Activated CD8-positive, alpha-beta T cell treated with anti-CD3 and anti-CD28 coated beads, Interleukin-2, amount 10 ng/mL, durations not matched to agents 7 days and 5 days (primary cell): ENCODE data around the gene SSC5D. TPM values are rescaled to one million over a fixed set of nuclear protein-coding genes. Genes with fewer than 3 reads are reported as not detected.
A peak's percentile ranks its signal among the peaks of the same experiment; 100 is the strongest.

Experiments used
- ATAC-seq: fragments of 150-1000 bp; cut with Tn5 transposase; one replicate; pipeline ENCODE4 v1.10.0; 2021; ENCODE audit warnings: moderate library complexity
- CTCF ChIA-PET: fragments of 350-600 bp; sonication (Branson Sonifier 250); formaldehyde crosslinking; loops from one replicate; lab custom pipeline; 2021; ENCODE audit warnings: antibody characterized with exemption; lab: Charles Lee
- POLR2A ChIA-PET: fragments of 350-600 bp; sonication (Branson Sonifier 250); formaldehyde crosslinking; loops from one replicate; lab custom pipeline; 2021; ENCODE audit warnings: antibody characterized with exemption; lab: Charles Lee
- DNase-seq: peaks from one replicate; pipeline ENCODE4 v3.0.0-alpha.2; 2020
- H3K27ac Mint-ChIP-seq: one replicate; pipeline ENCODE4 v1.8.0; 2021; ENCODE audit warnings: mild to moderate bottlenecking, mixed read lengths
- H3K27me3 Mint-ChIP-seq: one replicate; pipeline ENCODE4 v1.8.0; 2021; ENCODE audit warnings: low read depth, mixed read lengths
- H3K36me3 Mint-ChIP-seq: one replicate; pipeline ENCODE4 v1.8.0; 2021; ENCODE audit warnings: low read depth, mixed read lengths
- H3K4me1 Mint-ChIP-seq: one replicate; pipeline ENCODE4 v1.8.0; 2021; ENCODE audit warnings: low read depth, mixed read lengths
- H3K4me3 Mint-ChIP-seq: one replicate; pipeline ENCODE4 v1.8.0; 2021; ENCODE audit warnings: mild to moderate bottlenecking, mixed read lengths
- H3K9me3 Mint-ChIP-seq: one replicate; pipeline ENCODE4 v1.8.0; 2022; ENCODE audit warnings: mixed read lengths; ENCODE audit not compliant: insufficient read depth
- total RNA-seq, 2 experiments: library from RNA; stranded (reverse); gene quantifications; one replicate each; pipeline ENCODE4 v1.2.3, GENCODE V29; 2021

SSC5D gene
- total RNA-seq, 2 experiments from 2014 or later = 0.50 to 0.55 TPM

- no peaks in the 10 kb centered on the region for H3K9me3 Mint-ChIP-seq
- ATAC-seq = no peak
- H3K36me3 Mint-ChIP-seq = peaks cover 2% of the 10 kb centered on the region
- H3K4me3 Mint-ChIP-seq = peak overlapping the region; percentile 91
- peaks cover 45% of the 10 kb centered on the region for H3K4me1 Mint-ChIP-seq
- DNase-seq = no peak
- no peaks in the 10 kb centered on the region for H3K27me3 Mint-ChIP-seq
- ChIA-PET CTCF (interaction anchor here (6.1 kb wide), 1 partner anchor 26 kb away, joined by 48 read pairs; no protein-coding TSS in a partner anchor), POLR2A (no interaction called here)
- peak overlapping the region; percentile 21 for H3K27ac Mint-ChIP-seq
Measured at GRCh38 chr19:55477905-55478304, 10.3 kb upstream of the SSC5D start.

GRCh38 chr19:55478364-55478763, 9.9 kb upstream of the SSC5D start:
- ATAC-seq = no peak
- ChIA-PET POLR2A (no interaction called here), CTCF (interaction anchor here (1.7 to 6.1 kb wide), 2 partner anchors 11 to 26 kb away, joined by 8 to 48 read pairs; no protein-coding TSS in a partner anchor)

DNA sequence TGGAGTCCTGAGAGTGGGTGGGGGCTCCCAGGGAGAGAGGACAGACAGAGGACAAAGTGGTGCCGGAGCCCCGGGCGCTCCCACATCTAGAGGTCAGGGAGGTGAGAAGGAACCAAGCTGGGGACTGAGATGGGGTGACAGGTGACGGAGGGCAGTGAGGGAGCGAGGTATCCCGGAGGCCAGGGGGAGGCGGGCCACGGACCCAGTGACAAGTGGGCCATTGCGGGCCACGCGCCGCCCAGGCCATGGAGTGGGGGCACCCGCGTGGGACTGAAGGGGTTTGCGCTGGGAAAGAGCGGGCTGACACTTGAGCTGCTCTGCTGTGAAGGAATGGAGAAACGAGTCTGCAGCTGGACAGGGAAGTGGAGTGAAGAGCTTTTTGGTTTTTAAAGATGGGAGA, 9.2 kb upstream of the SSC5D start:
- ATAC-seq = no peak
- POLR2A ChIA-PET = no interaction called here
- Mint-ChIP-seq H3K27ac (no peak overlapping the region), H3K9me3 (no peaks in the 10 kb centered on the region), H3K4me3 (no peak overlapping the region), H3K27me3 (no peaks in the 10 kb centered on the region), H3K36me3 (peaks cover 2% of the 10 kb centered on the region), H3K4me1 (peaks cover 45% of the 10 kb centered on the region)
- DNase-seq = no peak
- CTCF ChIA-PET = interaction anchor here (1.7 kb wide), 1 partner anchor 12 kb away, joined by 8 read pairs; no protein-coding TSS in a partner anchor

More at GRCh38 chr19:55478364-55478763, 9.9 kb upstream of the SSC5D start:
- peaks cover 2% of the 10 kb centered on the region for H3K36me3 Mint-ChIP-seq
- no peaks in the 10 kb centered on the region for H3K9me3 Mint-ChIP-seq
- H3K4me3 Mint-ChIP-seq = peak overlapping the region; percentile 91
- H3K27me3 Mint-ChIP-seq = no peaks in the 10 kb centered on the region
- no peak overlapping the region for H3K27ac Mint-ChIP-seq
- no peak for DNase-seq
- H3K4me1 Mint-ChIP-seq = peaks cover 45% of the 10 kb centered on the region

- Mint-ChIP-seq H3K9me3 (no peaks in the 10 kb centered on the region), H3K4me3 (no peak overlapping the region), H3K27me3 (no peaks in the 10 kb centered on the region), H3K36me3 (peaks cover 2% of the 10 kb centered on the region), H3K27ac (peak overlapping the region; percentile 27), H3K4me1 (peaks cover 43% of the 10 kb centered on the region)
- CTCF ChIA-PET = interaction anchor here (1.7 kb wide), 1 partner anchor 12 kb away, joined by 8 read pairs; no protein-coding TSS in a partner anchor
- POLR2A ChIA-PET = no interaction called here
- no peak for DNase-seq
- ATAC-seq = no peak
Measured at GRCh38 chr19:55479451-55480230, 8.6 kb upstream of the SSC5D start.

- POLR2A ChIA-PET = no interaction called here
- no peak overlapping the region for H3K27ac Mint-ChIP-seq
- peaks cover 34% of the 10 kb centered on the region for H3K4me1 Mint-ChIP-seq
- DNase-seq = no peak
- CTCF ChIA-PET = no interaction called here
- no peak for ATAC-seq
- H3K4me3 Mint-ChIP-seq = no peak overlapping the region
- H3K9me3 Mint-ChIP-seq = no peaks in the 10 kb centered on the region
- H3K27me3 Mint-ChIP-seq = no peaks in the 10 kb centered on the region
- H3K36me3 Mint-ChIP-seq = peaks cover 2% of the 10 kb centered on the region
Measured at GRCh38 chr19:55481148-55481793, 7.0 kb upstream of the SSC5D start.

- POLR2A ChIA-PET = no interaction called here
- Mint-ChIP-seq H3K27me3 (no peaks in the 10 kb centered on the region), H3K9me3 (no peaks in the 10 kb centered on the region), H3K4me3 (no peak overlapping the region), H3K36me3 (peaks cover 2% of the 10 kb centered on the region), H3K4me1 (peaks cover 34% of the 10 kb centered on the region), H3K27ac (no peak overlapping the region)
- no peak for ATAC-seq
- CTCF ChIA-PET = no interaction called here
- DNase-seq = no peak
Measured at GRCh38 chr19:55481794-55482155, 6.5 kb upstream of the SSC5D start.

DNA sequence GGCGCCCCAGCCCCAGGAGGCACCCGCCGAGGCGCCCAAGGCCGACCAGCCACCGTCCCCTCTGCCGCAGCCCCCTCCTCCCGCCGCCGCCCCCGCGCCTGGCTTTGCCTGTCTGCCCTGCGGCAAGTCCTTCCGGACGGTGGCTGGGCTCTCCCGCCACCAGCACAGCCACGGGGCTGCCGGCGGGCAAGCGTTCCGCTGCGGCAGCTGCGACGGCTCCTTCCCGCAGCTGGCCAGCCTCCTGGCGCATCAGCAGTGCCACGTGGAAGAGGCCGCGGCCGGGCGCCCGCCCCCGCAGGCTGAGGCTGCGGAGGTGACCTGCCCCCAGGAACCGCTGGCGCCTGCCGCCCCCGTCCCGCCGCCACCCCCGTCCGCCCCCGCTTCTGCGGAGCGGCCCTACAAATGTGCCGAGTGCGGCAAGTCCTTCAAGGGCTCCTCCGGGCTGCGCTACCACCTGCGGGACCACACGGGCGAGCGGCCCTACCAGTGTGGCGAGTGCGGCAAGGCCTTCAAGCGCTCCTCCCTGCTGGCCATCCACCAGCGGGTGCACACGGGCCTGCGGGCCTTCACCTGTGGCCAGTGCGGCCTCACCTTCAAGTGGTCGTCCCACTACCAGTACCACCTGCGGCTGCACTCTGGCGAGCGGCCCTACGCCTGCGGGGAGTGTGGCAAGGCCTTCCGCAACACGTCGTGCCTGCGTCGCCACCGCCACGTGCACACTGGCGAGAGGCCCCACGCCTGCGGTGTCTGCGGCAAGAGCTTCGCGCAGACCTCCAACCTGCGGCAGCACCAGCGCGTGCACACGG, 5.9 kb upstream of the SSC5D start:
- CTCF ChIA-PET = no interaction called here
- Mint-ChIP-seq H3K36me3 (peaks cover 2% of the 10 kb centered on the region), H3K4me1 (peaks cover 35% of the 10 kb centered on the region), H3K9me3 (no peaks in the 10 kb centered on the region), H3K27ac (no peak overlapping the region), H3K4me3 (no peak overlapping the region), H3K27me3 (no peaks in the 10 kb centered on the region)
- POLR2A ChIA-PET = no interaction called here
- no peak for DNase-seq
- ATAC-seq = no peak

GRCh38 chr19:55482967-55483705, 5.1 kb upstream of the SSC5D start:
- Mint-ChIP-seq H3K27ac (no peak overlapping the region), H3K27me3 (no peaks in the 10 kb centered on the region), H3K4me3 (no peak overlapping the region), H3K36me3 (peaks cover 2% of the 10 kb centered on the region), H3K9me3 (no peaks in the 10 kb centered on the region), H3K4me1 (peaks cover 32% of the 10 kb centered on the region)
- CTCF ChIA-PET = interaction anchor here (1.4 kb wide), 1 partner anchor 12 kb away, joined by 3 read pairs; no protein-coding TSS in a partner anchor
- POLR2A ChIA-PET = no interaction called here
- ATAC-seq (no peak), DNase-seq (no peak)

GRCh38 chr19:55483706-55484592, 4.3 kb upstream of the SSC5D start:
- ATAC-seq (no peak), DNase-seq (no peak)
- H3K27ac Mint-ChIP-seq = no peak overlapping the region
- H3K27me3 Mint-ChIP-seq = no peaks in the 10 kb centered on the region
- CTCF ChIA-PET = interaction anchor here (1.3 to 1.6 kb wide), 4 partner anchors 7 to 170 kb away, joined by 3 to 9 read pairs (median 4); partner anchors contain the start of gene ZNF628
- peaks cover 24% of the 10 kb centered on the region for H3K4me1 Mint-ChIP-seq
- H3K36me3 Mint-ChIP-seq = no peaks in the 10 kb centered on the region
- H3K9me3 Mint-ChIP-seq = no peaks in the 10 kb centered on the region
- peak overlapping the region; percentile 76 for H3K4me3 Mint-ChIP-seq
- POLR2A ChIA-PET = interaction anchor here (2.3 kb wide), 1 partner anchor 77 kb away, joined by 5 read pairs; the partner anchor contains the start of gene UBE2S
